ENCODE measurements around the gene KIAA0319L. TPM values are rescaled to one million over a fixed set of nuclear protein-coding genes. Genes with fewer than 3 reads are reported as not detected.

Gene KIAA0319L
- total RNA-seq, 1 experiment from 2014 or later, result 70.0 TPM

GRCh38 chr1:35519432-35519831, 37.8 kb downstream of the KIAA0319L start:
- Mint-ChIP-seq H3K27ac (peak overlapping the region; percentile 75), H3K4me3 (no peak overlapping the region), H3K4me1 (peaks cover 15% of the 10 kb centered on the region), H3K9me3 (peaks cover 37% of the 10 kb centered on the region), H3K27me3 (ENCODE audit: low read depth) (no peaks in the 10 kb centered on the region), H3K36me3 (peaks cover 44% of the 10 kb centered on the region)
- CTCF ChIA-PET, result no interaction called here
- DNase-seq (ENCODE audit: low spot score) (no peak), ATAC-seq (no peak)
- TF ChIP-seq E2F1 (CRISPR knock-in tag; IDR thresholded peaks at IDR 0.05) (no peak), ETV6 (CRISPR knock-in tag; IDR thresholded peaks at IDR 0.05) (no peak), EMX1 (CRISPR knock-in tag; IDR thresholded peaks at IDR 0.05) (no peak), OVOL2 (CRISPR knock-in tag; IDR thresholded peaks at IDR 0.05; ENCODE audit: borderline replicate concordance) (no peak), ZNF671 (CRISPR knock-in tag; IDR thresholded peaks at IDR 0.05) (no peak)
- TF ChIP-seq, protein P1, sequence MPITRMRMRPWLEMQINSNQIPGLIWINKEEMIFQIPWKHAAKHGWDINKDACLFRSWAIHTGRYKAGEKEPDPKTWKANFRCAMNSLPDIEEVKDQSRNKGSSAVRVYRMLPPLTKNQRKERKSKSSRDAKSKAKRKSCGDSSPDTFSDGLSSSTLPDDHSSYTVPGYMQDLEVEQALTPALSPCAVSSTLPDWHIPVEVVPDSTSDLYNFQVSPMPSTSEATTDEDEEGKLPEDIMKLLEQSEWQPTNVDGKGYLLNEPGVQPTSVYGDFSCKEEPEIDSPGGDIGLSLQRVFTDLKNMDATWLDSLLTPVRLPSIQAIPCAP (CRISPR knock-in tag; IDR thresholded peaks at IDR 0.05), result no peak
- TF ChIP-seq, protein P2, sequence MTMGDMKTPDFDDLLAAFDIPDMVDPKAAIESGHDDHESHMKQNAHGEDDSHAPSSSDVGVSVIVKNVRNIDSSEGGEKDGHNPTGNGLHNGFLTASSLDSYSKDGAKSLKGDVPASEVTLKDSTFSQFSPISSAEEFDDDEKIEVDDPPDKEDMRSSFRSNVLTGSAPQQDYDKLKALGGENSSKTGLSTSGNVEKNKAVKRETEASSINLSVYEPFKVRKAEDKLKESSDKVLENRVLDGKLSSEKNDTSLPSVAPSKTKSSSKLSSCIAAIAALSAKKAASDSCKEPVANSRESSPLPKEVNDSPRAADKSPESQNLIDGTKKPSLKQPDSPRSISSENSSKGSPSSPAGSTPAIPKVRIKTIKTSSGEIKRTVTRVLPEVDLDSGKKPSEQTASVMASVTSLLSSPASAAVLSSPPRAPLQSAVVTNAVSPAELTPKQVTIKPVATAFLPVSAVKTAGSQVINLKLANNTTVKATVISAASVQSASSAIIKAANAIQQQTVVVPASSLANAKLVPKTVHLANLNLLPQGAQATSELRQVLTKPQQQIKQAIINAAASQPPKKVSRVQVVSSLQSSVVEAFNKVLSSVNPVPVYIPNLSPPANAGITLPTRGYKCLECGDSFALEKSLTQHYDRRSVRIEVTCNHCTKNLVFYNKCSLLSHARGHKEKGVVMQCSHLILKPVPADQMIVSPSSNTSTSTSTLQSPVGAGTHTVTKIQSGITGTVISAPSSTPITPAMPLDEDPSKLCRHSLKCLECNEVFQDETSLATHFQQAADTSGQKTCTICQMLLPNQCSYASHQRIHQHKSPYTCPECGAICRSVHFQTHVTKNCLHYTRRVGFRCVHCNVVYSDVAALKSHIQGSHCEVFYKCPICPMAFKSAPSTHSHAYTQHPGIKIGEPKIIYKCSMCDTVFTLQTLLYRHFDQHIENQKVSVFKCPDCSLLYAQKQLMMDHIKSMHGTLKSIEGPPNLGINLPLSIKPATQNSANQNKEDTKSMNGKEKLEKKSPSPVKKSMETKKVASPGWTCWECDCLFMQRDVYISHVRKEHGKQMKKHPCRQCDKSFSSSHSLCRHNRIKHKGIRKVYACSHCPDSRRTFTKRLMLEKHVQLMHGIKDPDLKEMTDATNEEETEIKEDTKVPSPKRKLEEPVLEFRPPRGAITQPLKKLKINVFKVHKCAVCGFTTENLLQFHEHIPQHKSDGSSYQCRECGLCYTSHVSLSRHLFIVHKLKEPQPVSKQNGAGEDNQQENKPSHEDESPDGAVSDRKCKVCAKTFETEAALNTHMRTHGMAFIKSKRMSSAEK (CRISPR knock-in tag; IDR thresholded peaks at IDR 0.05; ENCODE audit: borderline replicate concordance), result no peak
- POLR2A ChIA-PET, result no interaction called here

GRCh38 chr1:35518183-35518582, 39.0 kb downstream of the KIAA0319L start:
- no peak for TF ChIP-seq JAZF1 (CRISPR knock-in tag; IDR thresholded peaks at IDR 0.05)
- no peak for TF ChIP-seq MXD4 (CRISPR knock-in tag; IDR thresholded peaks at IDR 0.05; ENCODE audit: borderline replicate concordance)
- TF ChIP-seq CREB1 (CRISPR knock-in tag; IDR thresholded peaks at IDR 0.05), result no peak
- TF ChIP-seq, protein P1 (CRISPR knock-in tag; IDR thresholded peaks at IDR 0.05), result no peak
- no peak for TF ChIP-seq MAX (CRISPR knock-in tag; IDR thresholded peaks at IDR 0.05)
- TF ChIP-seq ZNF121 (CRISPR knock-in tag; IDR thresholded peaks at IDR 0.05), result no peak
- no peak for TF ChIP-seq SP1 (CRISPR knock-in tag; conservative IDR thresholded peaks at IDR 0.05)
- TF ChIP-seq FOXK1 (CRISPR knock-in tag; IDR thresholded peaks at IDR 0.05), result no peak
- no peak for TF ChIP-seq ZNF423 (CRISPR knock-in tag; IDR thresholded peaks at IDR 0.05)
- TF ChIP-seq, protein P3, sequence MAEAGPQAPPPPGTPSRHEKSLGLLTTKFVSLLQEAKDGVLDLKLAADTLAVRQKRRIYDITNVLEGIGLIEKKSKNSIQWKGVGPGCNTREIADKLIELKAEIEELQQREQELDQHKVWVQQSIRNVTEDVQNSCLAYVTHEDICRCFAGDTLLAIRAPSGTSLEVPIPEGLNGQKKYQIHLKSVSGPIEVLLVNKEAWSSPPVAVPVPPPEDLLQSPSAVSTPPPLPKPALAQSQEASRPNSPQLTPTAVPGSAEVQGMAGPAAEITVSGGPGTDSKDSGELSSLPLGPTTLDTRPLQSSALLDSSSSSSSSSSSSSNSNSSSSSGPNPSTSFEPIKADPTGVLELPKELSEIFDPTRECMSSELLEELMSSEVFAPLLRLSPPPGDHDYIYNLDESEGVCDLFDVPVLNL (CRISPR knock-in tag; IDR thresholded peaks at IDR 0.05; ENCODE audit: borderline replicate concordance, low read depth), result no peak
- TF ChIP-seq ZNF317 (CRISPR knock-in tag; IDR thresholded peaks at IDR 0.05; ENCODE audit: borderline replicate concordance, low read depth), result no peak
- TF ChIP-seq PRDM15 (CRISPR knock-in tag; IDR thresholded peaks at IDR 0.05), result no peak
- TF ChIP-seq, protein P4, sequence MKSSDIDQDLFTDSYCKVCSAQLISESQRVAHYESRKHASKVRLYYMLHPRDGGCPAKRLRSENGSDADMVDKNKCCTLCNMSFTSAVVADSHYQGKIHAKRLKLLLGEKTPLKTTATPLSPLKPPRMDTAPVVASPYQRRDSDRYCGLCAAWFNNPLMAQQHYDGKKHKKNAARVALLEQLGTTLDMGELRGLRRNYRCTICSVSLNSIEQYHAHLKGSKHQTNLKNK (CRISPR knock-in tag; IDR thresholded peaks at IDR 0.05), result no peak
- no peak for TF ChIP-seq GRHL2 (CRISPR knock-in tag; IDR thresholded peaks at IDR 0.05; ENCODE audit: insufficient replicate concordance, severe bottlenecking)
- TF ChIP-seq IRF2 (CRISPR knock-in tag; IDR thresholded peaks at IDR 0.05; ENCODE audit: borderline replicate concordance, low read depth), result no peak
- Mint-ChIP-seq H3K27me3 (ENCODE audit: low read depth) (no peaks in the 10 kb centered on the region), H3K4me1 (peaks cover 8% of the 10 kb centered on the region), H3K9me3 (peaks cover 37% of the 10 kb centered on the region), H3K4me3 (no peak overlapping the region), H3K27ac (no peak overlapping the region), H3K36me3 (peaks cover 41% of the 10 kb centered on the region)
- DNase-seq (ENCODE audit: low spot score), result no peak
- ChIA-PET POLR2A (no interaction called here), CTCF (no interaction called here)
- ATAC-seq, result no peak
